Activated naive CD8-positive, alpha-beta T cell treated with anti-CD3 and anti-CD28 coated beads for 36 hours (primary cell): ENCODE measurements around the gene PYGB. TPM values are rescaled to one million over a fixed set of nuclear protein-coding genes. Genes with fewer than 3 reads are reported as not detected.

Experiments
- DNase-seq: peaks from one replicate; pipeline ENCODE4 v3.0.0; 2021
- H3K27ac Mint-ChIP-seq: one replicate; pipeline ENCODE4 v1.8.0; 2022; ENCODE audit warnings: mild to moderate bottlenecking, moderate library complexity, mixed read lengths
- H3K27me3 Mint-ChIP-seq: one replicate; pipeline ENCODE4 v1.8.0; 2022; ENCODE audit warnings: mild to moderate bottlenecking, mixed read lengths
- H3K36me3 Mint-ChIP-seq: one replicate; pipeline ENCODE4 v1.8.0; 2021; ENCODE audit warnings: mild to moderate bottlenecking, mixed read lengths
- H3K4me1 Mint-ChIP-seq: one replicate; pipeline ENCODE4 v1.8.0; 2021; ENCODE audit warnings: mixed read lengths
- H3K4me3 Mint-ChIP-seq: one replicate; pipeline ENCODE4 v1.8.0; 2022; ENCODE audit warnings: mild to moderate bottlenecking, moderate library complexity, mixed read lengths
- H3K9me3 Mint-ChIP-seq: one replicate; pipeline ENCODE4 v1.8.0; 2022; ENCODE audit warnings: mixed read lengths
- total RNA-seq, 2 experiments: library from RNA; stranded (reverse); gene quantifications; one replicate each; pipeline ENCODE4 v1.2.3, GENCODE V29; 2021

PYGB gene
- total RNA-seq, 2 experiments from 2014 or later: 30.3 to 31.0 TPM

DNA sequence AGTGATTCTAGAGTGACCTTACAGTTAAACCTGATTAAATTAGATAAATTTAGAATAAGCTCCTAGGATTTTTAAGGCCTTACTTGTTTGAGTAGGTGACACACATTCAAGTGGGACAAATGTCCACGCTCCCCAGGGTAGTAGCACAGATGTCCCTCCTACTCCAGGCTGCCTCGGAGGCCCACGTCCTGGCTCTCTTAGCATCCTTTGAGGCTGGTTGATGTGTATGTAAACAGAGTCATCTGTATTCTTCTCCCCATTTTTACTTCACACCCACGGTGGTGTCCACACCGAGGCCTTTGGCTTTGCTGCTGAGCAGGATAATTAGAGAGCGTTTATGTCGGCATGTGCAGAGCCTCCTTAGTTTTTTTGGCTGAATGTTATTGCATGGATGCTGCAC is 36.6 kb upstream of the PYGB start:
- Mint-ChIP-seq H3K27me3 (no peaks in the 10 kb centered on the region), H3K4me3 (no peak overlapping the region), H3K9me3 (no peaks in the 10 kb centered on the region), H3K4me1 (no peaks in the 10 kb centered on the region), H3K27ac (no peak overlapping the region), H3K36me3 (peaks cover 3% of the 10 kb centered on the region)
- DNase-seq: no peak

DNA sequence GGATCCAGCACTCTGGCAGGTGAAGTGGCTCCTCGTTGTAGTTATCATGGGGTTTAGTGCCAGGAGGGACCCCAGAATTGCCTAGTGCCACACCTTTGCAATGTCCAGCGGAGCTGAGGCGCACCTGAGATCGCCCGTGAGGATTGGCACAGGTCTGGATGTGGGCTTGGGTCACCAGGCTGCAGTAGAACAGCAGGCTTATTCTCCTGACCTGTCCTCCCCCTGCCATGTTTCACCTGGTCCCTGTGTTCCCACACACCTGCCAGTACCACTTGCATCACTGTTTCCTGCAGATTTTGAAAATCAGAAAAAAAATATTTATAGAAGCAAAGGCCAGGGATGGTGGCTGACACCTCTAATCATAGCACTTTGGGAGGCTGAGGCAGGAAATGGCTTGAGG is 35.6 kb upstream of the PYGB start:
- Mint-ChIP-seq H3K27me3 (no peaks in the 10 kb centered on the region), H3K4me1 (no peaks in the 10 kb centered on the region), H3K9me3 (no peaks in the 10 kb centered on the region), H3K36me3 (peaks cover 6% of the 10 kb centered on the region), H3K27ac (no peak overlapping the region), H3K4me3 (no peak overlapping the region)
- no peak for DNase-seq

DNA sequence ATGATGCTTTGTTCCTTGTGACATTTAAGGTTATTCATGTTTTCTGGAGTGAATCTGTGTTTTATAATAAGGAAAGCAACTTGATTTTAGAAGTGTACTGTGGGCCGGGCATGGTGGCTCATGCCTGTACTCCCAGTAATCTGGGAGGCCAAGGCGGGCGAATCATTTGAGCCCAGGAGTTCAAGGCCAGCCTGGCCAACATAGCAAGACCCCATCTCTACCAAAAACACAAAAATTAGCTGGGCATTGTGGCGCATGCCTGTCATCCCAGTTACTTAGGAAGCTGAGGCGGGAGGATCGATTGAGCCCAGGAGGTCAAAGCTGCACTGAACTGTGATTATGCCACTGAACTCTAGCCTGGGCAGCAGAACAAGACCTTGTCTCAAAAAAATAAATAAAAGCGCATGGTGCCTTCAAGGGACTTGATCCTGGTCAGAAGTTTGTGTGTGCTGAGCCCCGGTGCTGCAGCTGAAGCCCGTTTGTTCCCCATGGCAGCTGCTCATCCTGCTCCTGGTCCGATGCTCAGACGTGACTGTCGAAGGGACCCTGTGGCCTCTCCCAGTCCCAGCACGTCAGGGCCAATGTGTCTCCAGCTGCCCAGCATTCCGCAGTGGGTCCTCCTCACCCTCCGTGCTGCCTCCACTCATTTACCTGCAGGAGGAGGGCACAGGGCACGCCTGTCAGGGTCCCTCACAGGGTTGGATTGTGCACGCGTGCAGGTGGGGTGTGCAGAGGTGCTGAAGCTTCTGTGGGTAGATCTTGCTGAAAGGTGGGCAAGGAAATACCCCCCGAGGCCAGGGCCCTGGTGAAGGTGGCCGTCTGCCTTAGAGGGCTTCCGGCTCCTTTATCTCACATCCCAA is 34.1 kb upstream of the PYGB start:
- no peaks in the 10 kb centered on the region for H3K9me3 Mint-ChIP-seq
- H3K27ac Mint-ChIP-seq: no peak overlapping the region
- H3K27me3 Mint-ChIP-seq: no peaks in the 10 kb centered on the region
- H3K4me1 Mint-ChIP-seq: no peaks in the 10 kb centered on the region
- no peak for DNase-seq
- H3K36me3 Mint-ChIP-seq: peaks cover 6% of the 10 kb centered on the region
- H3K4me3 Mint-ChIP-seq: no peak overlapping the region

DNA sequence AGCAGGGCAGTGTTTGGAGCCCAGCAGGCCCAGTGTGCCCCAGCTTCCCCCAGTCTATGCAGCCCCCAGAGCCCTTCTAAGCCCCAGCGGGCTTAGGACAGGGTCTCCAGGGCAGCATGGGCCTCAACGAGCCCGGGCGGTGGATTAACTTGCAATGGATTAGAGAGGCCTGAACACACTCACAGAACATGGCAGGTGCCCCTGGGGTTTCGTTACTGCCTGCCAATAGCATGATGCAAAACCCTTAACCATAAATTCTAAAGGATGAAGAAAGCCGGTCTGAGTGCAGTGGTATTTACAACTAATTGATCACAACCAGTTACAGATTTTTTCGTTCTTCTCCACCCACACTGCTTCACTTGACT is 33.5 kb upstream of the PYGB start:
- H3K27ac Mint-ChIP-seq: no peak overlapping the region

DNA sequence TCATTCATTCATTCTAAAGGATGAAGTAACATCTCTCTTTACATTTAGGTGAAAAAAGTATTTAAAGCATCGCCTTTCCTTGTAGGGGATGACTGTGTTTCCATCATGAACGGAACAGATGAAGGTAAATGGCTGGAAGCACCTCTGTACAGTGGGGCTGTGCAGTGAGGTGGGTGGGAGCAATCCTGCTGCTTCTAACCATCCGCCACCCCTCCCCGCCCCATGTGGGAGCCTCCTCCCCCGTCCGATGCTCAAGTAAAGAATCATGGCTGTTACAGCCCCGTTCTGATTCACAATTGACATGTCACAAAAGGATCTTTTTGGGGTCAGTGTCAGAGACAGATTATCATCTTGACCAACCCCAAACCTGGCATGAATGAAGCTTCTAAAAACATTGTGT is 33.1 kb upstream of the PYGB start:
- Mint-ChIP-seq H3K36me3 (peaks cover 9% of the 10 kb centered on the region), H3K4me1 (no peaks in the 10 kb centered on the region)
- DNase-seq: no peak

More for the DNA sequence above, 33.5 kb upstream of the PYGB start:
- Mint-ChIP-seq H3K4me3 (no peak overlapping the region), H3K4me1 (no peaks in the 10 kb centered on the region), H3K36me3 (peaks cover 6% of the 10 kb centered on the region), H3K27me3 (no peaks in the 10 kb centered on the region), H3K9me3 (no peaks in the 10 kb centered on the region)
- DNase-seq: no peak

DNA sequence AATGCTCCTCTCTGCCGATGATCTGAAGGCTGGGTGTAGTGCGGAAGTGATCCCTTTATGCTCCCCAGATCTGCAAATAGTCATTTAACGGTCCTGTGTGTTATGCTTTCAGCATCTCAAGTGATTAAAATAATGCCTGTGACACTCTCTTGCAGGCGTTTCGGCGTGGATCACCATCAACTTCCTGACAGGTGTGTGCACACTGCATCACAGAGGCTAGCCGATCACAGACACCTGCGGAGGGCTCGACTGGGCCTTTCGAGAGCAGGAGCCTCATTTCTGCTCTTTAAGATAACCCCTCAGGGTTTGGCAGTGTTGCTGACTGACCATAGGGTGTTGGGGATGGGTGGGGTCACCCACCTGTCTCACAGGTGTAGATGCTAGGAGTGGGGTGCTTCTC is 32.4 kb upstream of the PYGB start:
- no peak overlapping the region for H3K4me3 Mint-ChIP-seq

More for the DNA sequence above, 33.1 kb upstream of the PYGB start:
- H3K4me3 Mint-ChIP-seq: no peak overlapping the region
- no peaks in the 10 kb centered on the region for H3K27me3 Mint-ChIP-seq
- no peak overlapping the region for H3K27ac Mint-ChIP-seq
- H3K9me3 Mint-ChIP-seq: no peaks in the 10 kb centered on the region

DNA sequence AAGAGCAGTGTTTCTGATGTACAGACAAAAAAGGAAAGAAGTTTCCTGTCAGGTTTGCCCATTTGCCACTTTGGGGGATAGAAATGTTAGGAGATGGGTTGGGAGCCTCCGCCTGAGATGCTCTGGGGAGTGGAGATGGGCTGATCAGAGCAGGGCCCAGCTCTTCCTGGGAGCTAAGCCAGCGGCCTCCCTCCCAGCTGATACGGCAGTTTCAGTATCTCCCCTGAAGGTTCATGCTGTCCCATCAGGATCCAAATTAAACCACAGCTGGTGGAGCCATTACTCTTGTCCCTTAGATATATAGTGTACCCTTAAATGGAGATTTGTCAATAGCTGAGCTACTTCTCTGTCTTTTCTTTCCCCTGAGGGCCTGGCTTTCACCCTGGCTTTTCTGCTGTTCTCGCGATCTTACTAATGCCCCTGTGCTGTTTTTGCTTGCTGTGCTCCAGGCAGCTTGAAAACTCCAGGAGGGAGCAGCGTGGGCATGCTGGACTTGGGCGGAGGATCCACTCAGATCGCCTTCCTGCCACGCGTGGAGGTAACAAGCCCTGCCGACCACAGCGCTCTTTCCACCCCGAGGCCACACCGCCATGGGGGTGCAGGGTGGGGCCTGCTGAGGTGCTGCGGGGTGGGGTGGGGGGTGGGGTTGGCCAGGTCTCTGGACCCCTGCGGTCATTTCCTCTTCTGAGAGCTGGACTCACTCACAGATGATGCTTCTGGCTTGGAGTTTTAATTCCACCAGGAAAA is 31.5 kb upstream of the PYGB start:
- H3K4me3 Mint-ChIP-seq: no peak overlapping the region
- no peak overlapping the region for H3K27ac Mint-ChIP-seq
- H3K36me3 Mint-ChIP-seq: peaks cover 9% of the 10 kb centered on the region
- no peaks in the 10 kb centered on the region for H3K9me3 Mint-ChIP-seq
- DNase-seq: no peak
- H3K27me3 Mint-ChIP-seq: no peaks in the 10 kb centered on the region
- no peaks in the 10 kb centered on the region for H3K4me1 Mint-ChIP-seq

More for the DNA sequence above, 32.4 kb upstream of the PYGB start:
- Mint-ChIP-seq H3K27me3 (no peaks in the 10 kb centered on the region), H3K9me3 (no peaks in the 10 kb centered on the region), H3K36me3 (peaks cover 9% of the 10 kb centered on the region), H3K27ac (no peak overlapping the region), H3K4me1 (no peaks in the 10 kb centered on the region)
- DNase-seq: no peak

DNA sequence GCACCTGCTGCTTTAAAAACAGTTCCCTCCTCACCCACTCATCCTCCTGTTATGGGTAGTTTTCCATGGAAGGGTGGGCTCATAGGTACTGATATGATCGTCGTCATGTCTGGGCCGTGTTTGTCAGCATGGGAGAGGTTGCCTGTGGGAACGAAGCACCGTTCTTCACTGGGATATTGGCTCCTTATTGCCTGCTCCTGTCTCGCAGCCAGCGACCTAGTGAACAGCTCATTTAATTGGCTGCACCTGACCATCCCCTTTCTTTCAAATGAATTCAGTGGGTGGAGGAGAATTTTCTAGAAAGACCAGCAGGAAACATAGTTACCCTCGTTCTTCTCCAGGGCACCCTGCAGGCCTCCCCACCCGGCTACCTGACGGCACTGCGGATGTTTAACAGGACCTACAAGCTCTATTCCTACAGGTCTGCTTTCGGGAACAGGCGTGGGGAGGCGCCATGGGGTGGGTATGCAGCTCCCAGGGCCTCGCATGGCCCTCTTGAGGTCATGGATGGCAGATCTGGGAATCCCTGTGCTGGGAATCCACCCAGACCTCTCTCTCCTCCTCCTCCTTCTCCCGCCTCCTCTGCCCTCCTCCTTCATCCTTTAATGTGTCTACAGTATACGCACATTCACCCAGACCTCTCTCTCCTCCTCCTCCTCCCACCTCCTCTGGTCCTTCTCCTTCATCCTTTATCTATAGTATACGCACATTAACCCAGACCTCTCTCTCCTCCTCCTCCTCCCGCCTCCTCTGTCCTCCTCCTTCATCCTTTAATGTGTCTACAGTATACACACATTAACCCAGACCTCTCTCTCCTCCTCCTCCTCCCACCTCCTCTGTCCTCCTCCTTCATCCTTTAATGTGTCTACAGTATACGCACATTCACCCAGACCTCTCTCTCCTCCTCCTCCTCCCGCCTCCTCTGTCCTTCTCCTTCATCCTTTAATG is 30.4 kb upstream of the PYGB start:
- H3K27ac Mint-ChIP-seq: no peak overlapping the region
- H3K36me3 Mint-ChIP-seq: peaks cover 5% of the 10 kb centered on the region
- no peaks in the 10 kb centered on the region for H3K9me3 Mint-ChIP-seq
- no peaks in the 10 kb centered on the region for H3K4me1 Mint-ChIP-seq
- no peak overlapping the region for H3K4me3 Mint-ChIP-seq
- DNase-seq: no peak
- H3K27me3 Mint-ChIP-seq: no peaks in the 10 kb centered on the region

DNA sequence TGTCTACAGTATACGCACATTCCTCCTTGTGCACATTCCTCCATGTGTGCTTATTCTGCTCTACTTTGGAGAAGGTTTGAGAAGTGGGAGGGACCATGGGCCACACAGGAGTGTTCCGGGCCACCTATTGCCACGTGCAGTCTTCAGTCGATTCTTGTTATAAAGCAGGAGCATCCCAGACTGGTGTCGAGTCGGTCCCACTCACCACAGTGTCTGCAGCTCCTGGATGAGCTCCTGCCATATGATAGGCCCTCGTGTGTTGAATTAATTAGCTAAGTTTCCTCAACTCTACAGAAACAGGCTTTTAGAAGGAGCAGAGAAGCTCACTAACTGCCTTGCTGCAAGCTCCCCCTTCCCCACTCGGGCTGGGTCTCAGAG is 29.8 kb upstream of the PYGB start:
- Mint-ChIP-seq H3K4me1 (peaks cover 1% of the 10 kb centered on the region), H3K9me3 (no peaks in the 10 kb centered on the region), H3K27ac (no peak overlapping the region), H3K36me3 (peaks cover 5% of the 10 kb centered on the region), H3K27me3 (no peaks in the 10 kb centered on the region), H3K4me3 (no peak overlapping the region)
- no peak for DNase-seq

DNA sequence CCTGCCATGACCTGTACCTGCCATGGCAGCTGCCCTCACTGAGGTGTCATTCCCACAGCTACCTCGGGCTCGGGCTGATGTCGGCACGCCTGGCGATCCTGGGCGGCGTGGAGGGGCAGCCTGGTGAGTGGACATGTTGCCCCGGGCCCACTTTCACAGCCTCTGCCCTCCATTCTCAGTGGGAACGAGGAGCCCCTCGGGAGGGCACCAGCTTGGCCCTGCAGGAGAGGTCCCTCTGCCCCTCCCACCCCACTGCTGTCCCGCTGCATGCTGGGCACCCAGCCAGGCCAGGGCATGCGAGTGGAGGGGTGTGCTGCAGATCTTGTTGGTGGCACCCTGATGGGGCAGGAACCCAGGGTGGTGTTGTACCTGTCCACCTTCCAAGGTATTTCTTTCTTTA is 29.4 kb upstream of the PYGB start:
- Mint-ChIP-seq H3K36me3 (peaks cover 5% of the 10 kb centered on the region), H3K4me3 (no peak overlapping the region), H3K4me1 (peaks cover 5% of the 10 kb centered on the region), H3K9me3 (no peaks in the 10 kb centered on the region), H3K27me3 (no peaks in the 10 kb centered on the region), H3K27ac (no peak overlapping the region)
- DNase-seq: no peak

DNA sequence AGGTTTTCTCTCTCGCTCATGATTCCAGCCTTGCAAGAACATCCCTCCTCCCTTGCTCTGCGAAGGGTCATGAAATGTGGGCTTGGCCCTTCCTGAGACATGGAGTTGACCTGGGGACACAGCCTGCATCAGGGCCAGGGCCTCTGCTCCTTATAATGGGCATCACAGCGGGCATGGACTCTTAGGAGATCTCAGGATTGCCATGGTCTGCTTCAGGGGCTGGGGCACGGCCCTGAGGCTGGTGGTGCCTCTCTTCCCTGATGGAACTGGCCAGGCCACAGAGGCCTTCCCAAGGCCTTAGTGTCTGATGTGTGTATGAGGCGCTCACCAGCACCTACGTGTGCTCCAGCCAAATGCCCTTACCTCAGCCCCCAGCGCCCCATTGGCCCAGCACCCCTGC is 28.5 kb upstream of the PYGB start:
- Mint-ChIP-seq H3K27me3 (no peaks in the 10 kb centered on the region), H3K36me3 (peaks cover 6% of the 10 kb centered on the region), H3K4me1 (peaks cover 7% of the 10 kb centered on the region), H3K4me3 (no peak overlapping the region), H3K27ac (no peak overlapping the region), H3K9me3 (no peaks in the 10 kb centered on the region)
- no peak for DNase-seq

DNA sequence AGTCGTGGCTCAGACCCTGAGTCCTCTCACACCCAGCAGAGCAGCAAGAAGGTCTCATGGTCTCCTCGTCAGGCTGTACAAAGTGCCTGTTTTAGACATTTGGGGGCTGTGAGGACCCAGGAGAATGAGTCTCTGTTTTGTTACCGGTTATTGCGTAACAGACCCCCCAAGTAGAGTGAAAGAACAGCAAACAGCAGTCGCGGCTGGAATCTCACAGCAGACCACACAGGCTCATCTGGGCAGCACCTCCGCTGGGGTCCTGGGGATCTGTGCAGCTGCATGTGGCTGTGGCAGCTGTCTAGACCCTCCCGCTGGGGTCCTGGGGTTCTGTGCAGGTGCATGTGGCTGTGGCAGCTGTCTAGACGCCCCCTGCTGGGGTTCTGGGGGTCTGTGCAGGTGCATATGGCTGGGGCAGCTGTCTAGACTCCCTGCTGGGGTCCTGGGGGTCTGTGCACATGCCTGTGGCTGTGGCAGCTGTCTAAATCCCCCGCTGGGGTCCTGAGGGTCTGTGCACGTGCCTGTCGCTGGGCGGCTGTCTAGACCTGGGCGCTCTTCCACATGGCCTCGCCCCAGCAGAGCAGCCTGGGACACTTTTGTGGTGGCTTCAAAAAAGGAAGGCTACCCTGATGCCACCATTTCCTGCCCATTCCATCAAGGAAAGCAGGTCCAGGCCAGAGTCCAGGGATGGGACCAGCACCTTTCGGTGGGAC is 27.7 kb upstream of the PYGB start:
- no peak overlapping the region for H3K27ac Mint-ChIP-seq

DNA sequence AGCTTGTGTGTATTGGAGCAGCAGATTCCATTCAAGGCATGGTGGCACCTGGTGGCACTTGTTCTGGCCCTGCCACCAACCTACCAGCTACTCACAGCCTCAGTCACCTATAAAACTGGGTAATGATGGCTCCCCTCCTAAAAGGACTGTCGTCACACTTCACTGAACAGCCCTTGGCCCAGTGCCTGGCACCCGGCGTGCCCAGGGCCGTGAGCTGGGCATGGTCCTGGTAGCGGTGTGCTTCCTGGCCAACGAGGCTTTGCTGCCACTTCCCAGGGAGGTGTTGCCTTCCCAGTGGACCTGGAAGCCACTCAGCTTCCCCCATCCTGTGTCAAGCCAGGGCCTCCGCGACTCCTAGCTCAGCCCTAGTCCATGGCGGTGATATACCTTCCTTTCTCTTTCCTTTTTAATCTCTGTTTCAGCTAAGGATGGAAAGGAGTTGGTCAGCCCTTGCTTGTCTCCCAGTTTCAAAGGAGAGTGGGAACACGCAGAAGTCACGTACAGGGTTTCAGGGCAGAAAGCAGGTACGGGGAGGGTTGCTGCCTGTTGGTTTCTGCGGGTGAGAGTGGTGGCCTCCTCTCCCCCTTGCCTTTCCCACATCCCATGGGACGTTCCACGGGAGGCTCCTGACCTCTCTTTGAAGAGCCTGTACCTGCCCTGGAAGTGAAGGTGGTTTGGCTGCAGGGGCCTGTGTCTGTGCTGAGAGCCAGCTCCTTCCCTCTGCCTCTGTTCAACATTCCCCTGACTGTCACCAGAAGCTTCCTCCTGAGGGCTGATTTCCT is 26.9 kb upstream of the PYGB start:
- Mint-ChIP-seq H3K27ac (no peak overlapping the region), H3K27me3 (no peaks in the 10 kb centered on the region), H3K9me3 (no peaks in the 10 kb centered on the region), H3K36me3 (peaks cover 6% of the 10 kb centered on the region), H3K4me1 (peaks cover 7% of the 10 kb centered on the region), H3K4me3 (no peak overlapping the region)
- no peak for DNase-seq

More for the DNA sequence above, 27.7 kb upstream of the PYGB start:
- Mint-ChIP-seq H3K4me1 (peaks cover 7% of the 10 kb centered on the region), H3K9me3 (no peaks in the 10 kb centered on the region), H3K4me3 (no peak overlapping the region), H3K36me3 (peaks cover 6% of the 10 kb centered on the region), H3K27me3 (no peaks in the 10 kb centered on the region)
- DNase-seq: no peak
